Fibroblast of skin of scalp (primary cell): Measurements from ENCODE around the gene INSL4. TPM values are rescaled to one million over a fixed set of nuclear protein-coding genes. Genes with fewer than 3 reads are reported as not detected.

ENCODE experiments used
- DNase-seq: peaks from one replicate; pipeline ENCODE4 v3.0.0-alpha.2; 2013
- polyA plus RNA-seq, 2 experiments: library from polyadenylated mRNA; unstranded; fragments of 120-200 nt; gene quantifications; one replicate each; pipeline ENCODE4 v1.2.1, GENCODE V29; 2013; ENCODE audit not compliant: insufficient read length in 2 of 2

Gene INSL4
- not detected for polyA plus RNA-seq (2013, experiment 1 of 2; ENCODE audit: insufficient read length)
- polyA plus RNA-seq (2013, experiment 2 of 2; ENCODE audit: insufficient read length), result not detected

DNA sequence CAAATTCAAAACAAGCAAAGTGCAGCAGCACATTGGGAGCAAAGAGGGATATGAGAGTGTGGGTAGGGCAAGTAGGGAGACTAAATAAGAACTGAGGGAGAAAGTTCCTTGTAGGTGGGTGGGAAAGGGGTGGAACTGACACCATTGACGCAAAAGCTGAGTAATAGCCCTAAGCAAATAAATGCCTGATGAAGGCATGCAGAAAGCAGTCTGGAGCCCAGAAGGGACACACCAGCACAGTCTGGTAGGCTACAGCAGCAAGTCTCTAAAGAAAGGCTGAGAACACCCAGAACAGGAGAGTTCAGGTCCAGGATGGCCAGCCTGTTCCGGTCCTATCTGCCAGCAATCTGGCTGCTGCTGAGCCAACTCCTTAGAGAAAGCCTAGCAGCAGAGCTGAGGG, at the start of gene INSL4:
TSS of gene INSL4 (plus strand) at position 208 of the 400 bp plus-strand sequence. CDS start at position 313, 105 bp downstream.
- DNase-seq, result no peak

DNA sequence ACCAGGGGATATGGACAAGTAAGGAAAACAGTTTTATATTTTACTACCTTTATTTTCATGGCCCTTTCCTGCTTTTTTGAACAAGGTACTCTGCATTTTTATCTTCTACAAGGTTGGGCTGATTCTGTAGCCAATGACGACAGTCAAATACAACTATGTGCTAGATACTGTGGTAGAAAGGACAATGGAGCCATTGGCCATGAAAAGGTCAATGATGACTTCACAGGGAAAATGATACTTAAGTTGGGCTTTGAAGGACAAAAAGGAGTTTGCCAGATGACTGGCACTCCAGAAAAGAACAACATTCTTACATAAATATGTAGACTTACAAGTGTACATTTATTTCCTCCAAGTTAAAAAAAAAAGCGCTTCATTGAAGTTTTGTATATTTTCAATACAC, 46.4 kb upstream of the INSL4 start:
- DNase-seq, result no peak

DNA sequence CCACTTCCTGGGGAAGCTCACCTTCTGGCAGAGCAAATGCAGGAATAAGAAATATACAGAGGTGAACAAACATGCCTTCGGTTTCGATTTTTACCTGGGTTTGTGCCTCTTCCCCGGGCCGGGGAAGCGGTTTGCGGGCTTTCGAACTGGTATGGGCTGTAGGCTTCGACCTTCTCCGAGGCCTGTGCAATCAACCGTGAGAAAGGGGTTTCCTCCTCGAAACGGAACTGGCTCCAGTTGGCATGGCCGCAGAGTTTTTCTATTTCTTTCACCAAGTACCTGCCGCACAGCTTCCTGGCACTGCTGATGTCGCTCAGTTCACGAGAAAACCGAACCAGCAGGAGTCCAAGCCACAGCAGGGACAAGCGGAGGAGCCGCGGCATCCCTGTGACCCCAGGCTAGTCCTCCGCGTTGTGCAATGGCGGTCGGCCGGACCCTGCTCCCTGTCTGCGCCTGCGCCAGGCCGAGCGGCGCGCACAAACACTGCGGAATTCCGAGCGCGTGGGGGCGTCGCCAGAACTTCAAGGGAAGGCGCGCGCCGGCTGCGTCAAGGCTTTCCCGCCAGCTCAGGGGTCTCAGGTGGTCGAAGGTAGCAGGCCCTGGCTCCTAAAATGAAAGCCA, 45.9 kb upstream of the INSL4 start, which contains the start of gene INSL6:
TSS of gene INSL6 (minus strand) at position 420 of the 621 bp plus-strand sequence. CDS start at position 383, 37 bp downstream.
- DNase-seq, result no peak

DNA sequence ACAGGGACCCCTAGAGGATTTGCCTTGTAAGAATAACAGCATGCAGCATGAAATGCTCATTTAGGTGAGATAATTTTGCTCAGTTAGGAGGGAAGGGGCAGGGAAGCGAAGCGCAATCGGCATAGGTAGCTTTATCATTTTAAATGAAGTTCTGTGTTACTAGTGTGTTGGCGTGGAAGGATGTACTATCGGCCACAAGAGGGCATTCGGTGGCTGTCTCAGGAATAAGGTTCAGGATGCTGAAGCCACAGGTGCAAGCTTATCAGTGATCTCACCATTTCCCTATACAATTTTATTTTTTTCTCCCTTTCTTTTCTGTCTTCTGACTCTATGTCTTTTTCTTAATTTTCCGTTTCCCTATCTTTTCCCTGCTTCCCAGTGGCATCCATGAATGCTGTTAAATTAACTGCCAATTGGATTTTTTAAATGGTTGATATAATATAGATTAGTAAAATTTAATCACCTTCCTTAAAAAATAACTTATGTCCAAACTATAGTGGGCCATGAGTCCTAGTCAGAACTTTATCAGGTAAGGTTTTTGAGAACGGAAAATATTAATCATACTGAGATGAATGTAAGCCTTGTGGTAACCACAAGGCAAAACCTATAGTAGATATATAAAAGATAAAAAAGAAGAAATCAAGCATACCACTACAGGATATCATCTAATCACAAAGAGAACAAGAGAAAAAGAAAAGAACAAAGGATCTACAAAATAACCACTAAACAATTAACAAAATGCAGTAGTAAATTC, 44.6 kb upstream of the INSL4 start:
- DNase-seq, result peak; percentile 54

DNA sequence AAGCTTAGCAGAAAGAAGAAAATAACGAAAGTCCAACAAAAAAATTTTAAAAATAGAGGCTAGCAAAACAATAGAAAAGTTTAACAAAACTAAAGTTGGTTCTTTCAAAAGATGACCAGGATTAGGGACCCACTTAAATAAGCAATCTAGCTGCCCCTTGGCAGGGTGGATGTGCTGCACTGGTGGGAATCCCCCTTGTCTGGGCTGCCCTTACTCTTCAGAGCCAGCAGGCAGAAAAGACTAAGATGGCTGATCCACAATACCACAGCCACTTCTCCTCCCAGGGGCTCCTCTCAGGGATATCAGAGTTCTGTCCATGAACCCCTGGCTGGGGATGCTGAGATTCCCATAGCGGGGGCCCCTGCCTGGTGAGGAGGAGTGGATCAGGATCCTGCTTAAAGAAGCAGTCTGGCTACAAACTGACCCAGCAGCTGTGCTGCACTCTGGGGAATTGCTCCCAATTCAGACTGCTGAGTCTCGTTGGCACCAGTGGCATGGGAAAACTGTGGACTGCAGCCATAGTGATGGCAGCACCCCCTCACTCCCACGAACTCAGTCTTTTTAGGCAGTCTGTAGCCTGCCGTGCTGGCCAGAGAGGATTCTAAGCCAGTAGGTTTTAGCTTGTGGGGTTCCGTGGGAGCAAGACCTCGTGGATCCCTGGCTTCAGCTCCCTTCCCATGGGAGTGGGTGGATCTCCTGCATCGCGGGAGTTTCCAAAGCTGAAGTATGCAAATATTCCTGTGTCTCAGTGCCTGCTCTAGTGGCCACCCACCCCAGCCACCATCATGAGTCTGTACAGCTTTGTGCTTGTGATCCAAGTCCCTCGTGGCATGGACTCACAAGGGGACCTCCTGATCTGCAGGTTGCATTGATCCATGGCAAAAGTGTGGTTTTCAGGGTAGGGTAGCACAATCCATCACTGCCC, 42.9 kb upstream of the INSL4 start:
- no peak for DNase-seq

DNA sequence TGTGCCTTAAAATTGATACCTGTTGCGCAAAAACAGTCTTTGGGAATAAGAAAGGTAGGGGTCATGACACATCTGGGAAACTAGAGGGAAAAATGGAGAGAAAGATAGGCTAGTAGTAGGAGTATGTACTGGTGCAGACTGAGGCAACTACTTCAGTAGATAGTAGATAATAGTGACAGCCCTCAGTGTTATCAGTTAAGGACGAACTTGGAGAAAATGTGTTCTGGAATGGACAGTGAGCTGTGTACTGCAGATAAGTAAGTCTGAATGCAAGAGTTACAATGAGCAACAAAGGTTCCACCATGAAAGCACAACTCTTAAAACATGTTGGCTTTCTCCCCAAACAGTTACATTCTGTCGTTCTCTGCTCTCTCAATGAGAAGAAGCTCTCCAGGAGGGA, 39.2 kb upstream of the INSL4 start:
- DNase-seq, result no peak

DNA sequence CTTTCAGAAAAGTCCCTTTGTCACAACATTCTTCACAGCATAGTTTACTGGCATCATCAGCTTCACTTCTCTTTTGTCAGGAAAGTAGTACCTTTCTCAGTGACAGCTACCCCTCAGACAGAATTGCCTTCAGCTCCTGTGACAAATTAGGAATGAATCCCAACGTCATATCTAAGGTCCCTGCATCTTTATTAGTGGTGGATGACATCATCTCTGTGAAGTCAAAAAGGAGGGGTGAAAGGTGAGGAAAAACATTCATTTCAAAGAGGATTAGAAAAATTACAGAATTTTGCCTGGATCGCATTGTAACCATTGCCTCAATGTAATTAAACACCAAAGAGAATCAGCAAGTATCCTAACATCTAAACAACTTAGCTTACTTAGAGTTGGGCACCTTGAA, 37.9 kb upstream of the INSL4 start:
- DNase-seq, result no peak

DNA sequence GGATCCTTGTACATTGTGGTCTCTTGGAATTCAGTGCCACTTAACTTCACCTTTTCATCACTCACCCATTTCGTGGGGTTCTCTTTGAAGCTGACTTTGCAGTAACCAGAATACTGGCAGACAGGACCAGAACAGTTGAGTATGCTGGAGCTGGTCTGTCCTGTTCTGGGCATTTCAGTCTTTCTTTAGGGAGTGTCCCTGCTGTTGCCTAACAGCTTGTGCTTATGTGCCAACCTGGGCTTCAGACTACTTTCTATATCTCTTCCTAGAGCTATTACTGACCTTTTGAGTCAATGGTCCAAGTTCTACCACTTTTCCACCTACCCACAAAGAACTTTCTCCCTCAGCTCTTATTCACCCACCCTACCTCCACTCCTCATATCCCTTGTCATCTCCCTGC, 35.8 kb upstream of the INSL4 start:
- DNase-seq, result no peak

DNA sequence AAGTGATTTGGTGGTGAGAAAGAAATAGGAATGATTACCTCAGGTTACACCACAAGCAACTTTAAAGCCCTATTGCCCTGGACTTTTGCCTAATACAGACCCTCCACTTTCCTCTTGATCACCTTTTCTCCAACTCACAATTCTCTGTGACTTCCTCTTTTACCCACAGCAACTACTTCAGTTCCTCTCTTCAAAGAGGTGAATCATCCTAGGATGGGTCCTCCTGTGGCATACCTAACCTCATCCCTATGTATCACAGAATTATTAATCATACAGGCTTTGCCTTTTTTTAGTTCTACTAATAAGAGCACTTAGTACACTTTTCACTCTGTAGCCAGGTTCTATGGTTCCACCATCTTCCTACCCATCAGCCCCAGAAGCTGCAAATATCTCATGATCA, 26.1 kb upstream of the INSL4 start:
- no peak for DNase-seq

DNA sequence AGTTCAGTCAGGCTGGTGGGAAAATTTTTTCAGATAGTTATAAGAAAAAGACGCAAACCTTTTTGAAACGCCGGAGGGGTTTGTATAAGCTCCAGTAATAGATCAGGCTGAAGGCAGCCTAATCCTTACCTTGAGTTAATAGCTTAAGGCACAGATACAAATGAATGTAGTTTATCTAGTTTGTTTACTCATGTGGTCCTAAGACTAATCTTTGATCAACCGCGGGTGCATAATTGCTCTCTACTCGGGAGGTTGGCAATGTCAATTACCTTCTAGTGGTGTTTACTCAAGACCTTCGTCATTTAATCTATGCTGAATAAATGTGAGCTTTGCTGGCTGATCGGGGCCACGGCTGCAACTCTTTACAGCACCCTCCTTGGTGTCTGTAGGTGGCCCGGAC, 665 bp upstream of the INSL4 start:
- no peak for DNase-seq

DNA sequence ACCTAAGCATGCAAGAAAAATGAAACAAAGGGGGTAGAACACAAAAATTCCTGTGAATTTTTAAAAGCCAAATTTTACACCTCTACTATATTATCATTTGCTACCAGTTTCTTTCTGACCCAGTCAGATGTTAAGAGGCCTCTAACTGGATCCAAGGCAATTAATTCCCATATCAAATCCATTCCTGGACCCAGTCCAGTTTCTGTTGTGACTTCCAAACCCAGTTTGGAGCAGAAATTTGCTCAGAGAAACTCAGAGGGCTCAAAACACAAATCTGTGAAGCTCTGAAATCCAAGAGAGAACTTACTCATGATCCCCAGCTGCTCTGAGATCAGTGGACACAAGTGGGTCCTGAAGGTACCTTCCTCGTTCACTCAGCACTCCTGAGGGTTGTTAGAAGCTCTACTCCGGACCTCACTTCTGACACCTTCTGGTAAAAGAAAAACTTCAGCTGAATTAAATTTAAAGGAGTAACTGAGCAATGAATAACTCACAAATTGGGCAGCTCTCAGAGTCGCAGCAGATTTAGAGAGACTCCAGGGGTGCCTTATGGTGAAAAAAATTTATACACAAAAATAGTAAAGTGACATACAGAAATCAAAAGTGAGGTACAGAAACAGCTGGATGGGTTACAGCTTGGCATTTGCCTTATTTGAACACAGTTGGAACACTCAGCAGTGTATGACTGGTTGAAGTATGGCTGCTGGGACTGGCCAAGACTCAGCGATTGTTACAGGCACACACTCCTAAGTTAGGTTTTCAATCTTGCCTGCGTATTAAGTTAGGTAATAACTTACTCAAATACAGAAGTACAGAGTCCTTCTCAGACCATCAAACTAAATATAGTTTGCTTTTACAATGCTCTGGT, 32.4 kb downstream of the INSL4 start:
- DNase-seq, result no peak

DNA sequence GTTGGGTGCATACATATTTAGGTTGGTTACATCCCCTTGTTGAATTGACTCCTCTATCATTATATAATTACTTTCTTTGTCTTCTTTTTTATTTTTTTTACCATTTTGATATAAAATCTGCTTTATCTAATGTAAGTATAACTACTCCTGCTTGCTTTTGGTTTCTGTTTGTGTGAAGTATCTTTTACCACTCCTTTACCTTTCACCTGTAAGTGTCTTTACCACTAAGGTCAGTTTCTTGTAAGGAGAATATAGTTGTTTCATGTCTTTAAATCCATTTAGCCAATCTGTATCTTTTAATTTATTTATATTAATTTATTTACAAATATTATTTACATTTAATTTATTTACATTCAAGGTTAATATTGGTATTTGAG, 33.0 kb downstream of the INSL4 start:
- no peak for DNase-seq

DNA sequence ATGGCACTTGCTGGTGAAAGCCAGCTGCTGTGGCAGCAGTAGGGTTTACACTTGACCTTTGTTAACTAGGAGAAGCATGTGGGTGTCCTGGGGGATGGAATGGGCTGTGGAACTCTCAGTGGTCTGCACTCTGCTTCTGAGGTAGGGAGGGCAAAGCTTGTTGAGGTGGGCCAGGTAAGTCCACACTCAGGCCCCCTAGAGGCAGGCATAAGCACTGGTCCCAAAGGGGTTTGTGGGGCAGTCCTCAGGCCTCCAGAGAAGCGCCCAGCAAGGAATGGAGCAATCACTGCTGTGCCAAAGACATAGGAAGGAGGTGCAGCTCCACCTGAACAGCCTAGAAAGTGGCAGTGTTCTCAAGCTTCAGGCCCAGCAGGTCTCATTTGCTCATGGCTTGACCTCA, 34.7 kb downstream of the INSL4 start:
- no peak for DNase-seq

DNA sequence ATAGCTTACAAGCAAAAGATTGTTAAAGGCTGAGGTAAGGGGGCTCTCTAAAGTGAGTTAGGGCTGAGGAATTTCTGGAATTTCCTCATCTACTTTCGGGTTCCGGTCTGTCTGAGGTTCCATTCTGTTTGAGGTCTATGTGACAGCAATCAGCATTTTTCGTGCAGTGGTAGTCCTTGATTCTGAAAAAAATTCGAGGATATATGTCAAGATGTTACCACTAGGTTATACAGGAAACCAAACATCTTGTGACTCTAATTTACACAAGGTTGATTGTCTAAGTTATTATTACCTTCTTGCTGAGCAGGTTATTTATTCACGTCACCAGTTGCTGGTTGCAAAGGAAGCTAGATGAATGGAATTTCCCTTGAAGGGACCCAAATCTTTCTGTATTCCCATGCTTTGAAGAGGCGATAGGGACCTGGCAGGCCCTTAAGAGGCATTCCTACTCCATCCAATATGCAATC, 38.1 kb downstream of the INSL4 start:
- peak; percentile 76 for DNase-seq

DNA sequence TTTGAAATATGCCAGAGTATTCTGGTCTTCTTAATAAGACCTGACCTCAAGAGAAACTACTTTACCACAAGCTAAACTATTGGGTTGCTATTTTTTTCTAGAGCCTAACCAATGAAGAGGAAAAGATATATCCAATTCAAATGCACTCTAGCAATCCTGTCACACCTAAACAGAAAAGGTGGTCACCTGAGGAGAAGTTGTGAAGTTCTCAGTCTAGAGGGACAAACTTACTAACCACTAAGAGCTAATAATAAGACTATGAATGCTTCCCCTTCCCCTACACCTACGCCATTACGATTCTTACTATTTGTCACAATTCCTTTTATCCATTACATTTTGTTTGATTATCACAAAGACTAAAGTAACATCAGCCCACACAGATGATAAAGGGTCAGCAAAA, 43.6 kb downstream of the INSL4 start:
- DNase-seq, result no peak

DNA sequence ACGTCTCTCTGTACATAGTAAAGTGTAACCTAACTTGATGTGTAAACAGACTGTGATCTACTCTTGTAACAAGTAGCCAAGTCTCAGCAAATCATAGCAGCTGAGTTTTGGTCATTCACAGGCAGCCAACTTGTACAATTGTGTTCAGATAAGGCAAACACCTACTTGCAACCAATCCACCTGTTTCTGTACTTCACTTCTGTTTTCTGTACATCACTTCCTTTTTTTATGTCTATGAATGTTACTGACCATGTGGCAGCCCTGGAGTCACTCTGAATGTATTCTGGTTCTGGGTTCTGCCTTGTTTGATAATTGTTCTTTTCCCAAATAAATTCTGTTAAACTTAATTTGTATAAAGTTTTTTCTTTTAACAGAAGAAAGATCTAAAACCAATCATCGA, 47.3 kb downstream of the INSL4 start:
- DNase-seq, result no peak
